Activated T-cell treated with anti-CD3 and anti-CD28 coated beads, Interleukin-2, amount 50 U/mL, for 4 hours (primary cell): ENCODE results near the gene LTBP1. TPM values are rescaled to one million over a fixed set of nuclear protein-coding genes. Genes with fewer than 3 reads are reported as not detected.
"Not testable (repeated sequence)": the region's sequence is repeated elsewhere in the genome, so short reads cannot be mapped to it uniquely, and the experiment has no call there.

Source experiments
- ATAC-seq, 2 donors: fragments of 200-7000 bp; cut with Tn5 transposase; one replicate each; pipeline ENCODE4 v1.10.0; 2021
- DNase-seq: peaks from one replicate; pipeline ENCODE4 v3.0.0-alpha.2; 2020
- H3K27me3 Mint-ChIP-seq: one replicate; pipeline ENCODE4 v1.8.0; 2021; ENCODE audit warnings: low read depth, mixed read lengths
- H3K36me3 Mint-ChIP-seq: one replicate; pipeline ENCODE4 v1.8.0; 2022; ENCODE audit warnings: mixed read lengths; ENCODE audit not compliant: insufficient read depth
- H3K4me1 Mint-ChIP-seq: one replicate; pipeline ENCODE4 v1.8.0; 2021; ENCODE audit warnings: low read depth, mixed read lengths
- H3K4me3 Mint-ChIP-seq: one replicate; pipeline ENCODE4 v1.8.0; 2021; ENCODE audit warnings: mild to moderate bottlenecking, moderate library complexity, mixed read lengths
- H3K9me3 Mint-ChIP-seq: one replicate; pipeline ENCODE4 v1.8.0; 2021; ENCODE audit warnings: mixed read lengths
- total RNA-seq, 3 donors: library from RNA; stranded (reverse); gene quantifications; one replicate each; pipeline ENCODE4 v1.2.1, GENCODE V29; 2021

LTBP1 gene
- total RNA-seq, 3 donors from 2014 or later, result 0.21 to 0.33 (median 0.22) TPM

DNA sequence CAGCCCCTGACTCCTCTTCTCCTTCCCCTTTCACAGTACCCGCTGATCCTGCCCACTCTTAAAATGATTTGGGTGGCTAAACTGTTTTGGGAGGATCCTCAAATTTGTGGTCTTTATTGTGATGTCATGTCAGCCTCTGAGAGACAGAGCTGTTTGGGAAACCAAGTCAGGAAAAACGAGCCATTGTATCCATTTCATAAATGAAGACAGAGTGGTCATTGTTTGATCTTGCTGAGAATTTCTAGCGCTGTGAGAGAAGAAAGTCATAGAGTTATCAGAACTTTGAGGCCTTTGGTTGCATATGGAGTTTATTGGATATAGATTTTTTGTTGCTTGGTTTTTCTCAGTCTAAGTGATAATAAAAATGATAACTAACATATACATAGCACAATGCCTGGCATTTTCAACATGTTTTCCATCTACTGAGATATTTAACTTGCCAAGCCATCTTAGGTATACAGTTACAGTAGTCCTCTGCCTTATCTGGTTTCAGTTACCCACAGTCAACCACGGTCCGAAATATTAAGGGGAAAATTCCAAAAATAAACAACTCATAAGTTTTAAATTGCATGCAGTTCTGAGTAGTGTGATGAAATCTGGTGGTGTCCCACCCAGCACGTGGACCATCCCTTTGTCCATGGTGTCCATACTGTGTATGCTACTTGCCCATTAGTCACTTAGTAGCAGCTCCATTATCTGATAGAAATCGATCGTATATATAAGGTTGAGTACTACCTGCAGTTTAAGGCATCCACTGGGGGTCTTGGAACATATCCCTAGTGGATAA lies 424.7 kb downstream of the LTBP1 start:
- Mint-ChIP-seq H3K4me3 (no peak overlapping the region), H3K4me1 (no peaks in the 10 kb centered on the region), H3K36me3 (no peaks in the 10 kb centered on the region), H3K27me3 (peaks cover 6% of the 10 kb centered on the region), H3K9me3 (no peaks in the 10 kb centered on the region)
- ATAC-seq (no peak), DNase-seq (no peak)

DNA sequence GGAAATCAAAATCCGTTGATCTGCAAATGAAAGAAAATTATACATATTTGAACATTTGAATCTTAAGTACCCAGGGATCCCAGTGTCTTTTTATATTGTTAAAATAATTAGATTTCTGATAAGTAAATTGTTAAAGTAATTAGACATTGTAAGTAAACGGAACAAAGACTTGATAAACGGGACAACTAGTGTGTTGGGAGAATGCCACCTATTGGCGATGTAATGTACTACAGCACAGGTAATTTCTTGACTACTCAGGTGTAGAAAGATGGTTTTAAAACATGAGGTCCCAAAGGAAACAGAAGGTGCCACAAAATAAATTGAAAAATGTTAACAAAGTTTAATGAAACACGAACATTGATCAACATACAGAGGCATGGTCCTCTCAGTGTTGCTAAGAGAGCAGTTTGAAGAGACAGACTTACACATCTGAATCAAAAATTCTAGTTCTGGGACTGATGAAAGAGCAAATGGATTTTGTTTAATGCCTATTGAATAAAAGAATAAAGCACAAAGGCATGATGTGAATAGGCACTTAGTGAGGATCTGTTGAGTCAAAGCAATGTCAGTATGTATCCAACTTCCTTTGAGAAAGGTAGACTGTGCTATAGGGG lies 426.3 kb downstream of the LTBP1 start:
- DNase-seq (no peak), ATAC-seq (no peak)
- no peaks in the 10 kb centered on the region for H3K36me3 Mint-ChIP-seq
- no peak overlapping the region for H3K4me3 Mint-ChIP-seq
- no peaks in the 10 kb centered on the region for H3K4me1 Mint-ChIP-seq
- H3K9me3 Mint-ChIP-seq, result no peaks in the 10 kb centered on the region
- H3K27me3 Mint-ChIP-seq, result peaks cover 3% of the 10 kb centered on the region

DNA sequence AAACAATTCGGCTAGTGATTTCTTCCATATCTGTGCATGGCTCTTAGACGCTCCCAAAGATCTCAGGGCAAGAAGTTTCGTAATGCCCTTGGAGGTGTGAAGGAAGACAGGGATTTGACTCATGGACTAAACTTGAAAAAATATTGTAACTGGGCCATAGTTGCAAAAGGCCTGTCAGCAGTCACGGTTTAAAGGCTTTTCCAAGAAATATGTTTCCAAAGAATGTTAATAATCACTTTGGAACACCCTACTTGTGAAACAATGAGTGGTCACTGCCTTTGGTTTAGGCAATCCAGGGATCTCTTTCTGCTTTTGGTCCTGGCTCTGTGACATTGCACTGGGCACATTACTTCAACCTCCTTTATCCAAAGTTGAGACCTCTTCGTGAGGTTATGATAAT lies 427.2 kb downstream of the LTBP1 start:
- no peaks in the 10 kb centered on the region for H3K4me1 Mint-ChIP-seq
- no peak for ATAC-seq
- no peaks in the 10 kb centered on the region for H3K36me3 Mint-ChIP-seq
- no peak overlapping the region for H3K4me3 Mint-ChIP-seq
- H3K27me3 Mint-ChIP-seq, result peaks cover 3% of the 10 kb centered on the region
- no peaks in the 10 kb centered on the region for H3K9me3 Mint-ChIP-seq
- no peak for DNase-seq

DNA sequence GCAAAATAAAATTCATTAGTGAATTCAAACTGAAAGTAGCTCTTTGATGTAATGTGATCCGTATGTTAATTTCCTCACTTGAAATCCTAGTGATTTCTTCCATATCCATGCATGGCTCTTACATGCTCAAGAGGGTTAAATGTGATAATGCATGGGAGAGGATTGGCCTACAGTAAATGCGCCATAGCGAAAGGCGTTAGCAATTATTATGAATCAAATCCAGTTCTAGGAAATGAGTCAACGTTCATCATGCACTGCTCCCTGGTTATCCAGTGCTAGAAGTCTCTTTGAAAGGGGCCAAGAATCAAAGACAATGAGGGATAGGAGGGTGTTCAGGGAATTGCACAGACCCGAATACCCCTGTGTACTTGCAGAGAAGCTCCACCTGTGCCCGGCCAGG lies 428.3 kb downstream of the LTBP1 start:
- H3K27me3 Mint-ChIP-seq, result peaks cover 3% of the 10 kb centered on the region
- H3K4me3 Mint-ChIP-seq, result no peak overlapping the region
- H3K9me3 Mint-ChIP-seq, result no peaks in the 10 kb centered on the region
- DNase-seq (no peak), ATAC-seq (no peak)
- no peaks in the 10 kb centered on the region for H3K36me3 Mint-ChIP-seq
- no peaks in the 10 kb centered on the region for H3K4me1 Mint-ChIP-seq

DNA sequence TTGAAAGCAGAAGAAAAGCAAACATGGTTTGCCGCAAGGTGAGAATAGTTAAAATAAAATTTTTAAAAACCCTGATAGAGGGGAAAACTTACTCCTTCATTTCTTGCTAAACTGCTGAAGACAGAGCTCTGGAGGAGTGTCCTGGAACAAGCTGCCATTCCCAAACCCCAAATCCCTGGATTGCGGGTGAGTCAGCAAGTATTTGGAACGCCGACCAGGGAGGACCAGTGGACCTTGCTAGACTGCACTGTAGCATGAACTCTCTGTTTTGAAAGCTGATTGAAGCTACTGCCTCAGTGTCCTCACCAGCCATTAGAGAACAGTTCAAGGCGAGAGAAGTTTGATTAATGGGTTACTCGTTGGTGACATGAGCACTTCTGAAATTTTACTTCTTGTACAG lies 430.3 kb downstream of the LTBP1 start:
- ATAC-seq (no peak), DNase-seq (no peak)
- Mint-ChIP-seq H3K4me1 (no peaks in the 10 kb centered on the region), H3K4me3 (no peak overlapping the region), H3K9me3 (no peaks in the 10 kb centered on the region), H3K27me3 (peaks cover 3% of the 10 kb centered on the region), H3K36me3 (no peaks in the 10 kb centered on the region)

DNA sequence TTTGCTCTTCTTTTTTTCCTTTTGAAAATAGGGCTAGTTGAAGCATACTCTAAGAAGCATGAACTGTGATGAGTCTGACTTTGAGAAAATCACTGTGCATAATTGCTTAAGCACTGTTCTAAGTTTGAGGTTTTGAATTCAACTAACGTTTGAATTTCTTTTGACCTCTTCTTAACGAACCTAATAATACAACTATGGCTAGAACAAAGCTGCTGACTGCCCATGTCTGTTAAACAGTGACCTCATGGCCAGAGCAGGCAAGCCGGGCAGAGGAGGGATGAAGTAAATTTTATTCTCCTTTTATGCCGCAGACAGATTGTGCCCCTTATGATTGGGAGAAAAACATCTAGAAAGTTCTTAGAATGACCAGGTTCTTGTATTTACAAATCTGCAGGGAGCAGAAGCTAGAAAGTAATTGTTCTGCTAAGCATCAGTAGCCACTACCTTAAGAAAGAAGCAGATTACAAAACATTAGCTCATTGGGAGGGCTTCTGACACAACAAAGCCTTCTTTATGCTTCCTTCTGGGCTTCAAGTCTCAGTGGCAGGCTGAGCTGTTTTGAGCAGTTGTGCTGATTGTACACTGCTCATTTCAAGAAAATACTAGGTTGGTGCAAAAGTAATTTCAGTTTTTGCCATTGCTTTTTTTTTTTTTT lies 431.9 kb downstream of the LTBP1 start:
- no peaks in the 10 kb centered on the region for H3K4me1 Mint-ChIP-seq
- peaks cover 7% of the 10 kb centered on the region for H3K27me3 Mint-ChIP-seq
- H3K9me3 Mint-ChIP-seq, result no peaks in the 10 kb centered on the region
- ATAC-seq (no peak), DNase-seq (no peak)
- H3K4me3 Mint-ChIP-seq, result no peak overlapping the region
- H3K36me3 Mint-ChIP-seq, result no peaks in the 10 kb centered on the region

DNA sequence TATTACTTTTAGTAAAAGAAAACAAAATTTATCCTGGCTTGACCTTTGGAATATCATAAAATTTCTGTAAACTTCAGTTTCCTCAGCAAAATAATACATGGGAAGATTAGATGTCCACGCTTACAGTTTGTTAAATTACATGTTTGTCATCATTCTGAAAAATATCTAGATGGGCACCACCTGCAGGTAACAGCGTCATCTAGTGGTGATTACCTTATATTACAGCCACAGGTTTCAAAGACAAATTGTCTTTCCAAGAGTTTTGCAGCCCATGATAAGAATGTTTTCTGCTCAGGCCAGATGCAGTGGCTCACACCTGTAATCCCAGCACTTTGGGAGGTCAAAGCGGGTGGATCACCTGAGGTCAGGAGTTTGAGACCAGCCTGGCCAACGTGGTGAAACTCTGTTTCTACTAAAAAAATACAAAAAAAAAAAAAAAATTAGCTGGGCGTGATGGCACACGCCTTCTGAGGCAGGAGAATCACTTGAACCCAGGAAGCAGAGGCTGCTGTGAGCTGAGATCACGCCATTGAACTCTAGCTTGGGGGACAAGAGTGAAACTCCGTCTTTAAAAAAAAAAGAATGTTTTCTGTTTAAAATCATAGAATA lies 433.4 kb downstream of the LTBP1 start:
- ATAC-seq (no peak), DNase-seq (no peak)
- no peaks in the 10 kb centered on the region for H3K4me1 Mint-ChIP-seq
- peaks cover 7% of the 10 kb centered on the region for H3K27me3 Mint-ChIP-seq
- H3K36me3 Mint-ChIP-seq, result no peaks in the 10 kb centered on the region
- H3K9me3 Mint-ChIP-seq, result no peaks in the 10 kb centered on the region
- no peak overlapping the region for H3K4me3 Mint-ChIP-seq

DNA sequence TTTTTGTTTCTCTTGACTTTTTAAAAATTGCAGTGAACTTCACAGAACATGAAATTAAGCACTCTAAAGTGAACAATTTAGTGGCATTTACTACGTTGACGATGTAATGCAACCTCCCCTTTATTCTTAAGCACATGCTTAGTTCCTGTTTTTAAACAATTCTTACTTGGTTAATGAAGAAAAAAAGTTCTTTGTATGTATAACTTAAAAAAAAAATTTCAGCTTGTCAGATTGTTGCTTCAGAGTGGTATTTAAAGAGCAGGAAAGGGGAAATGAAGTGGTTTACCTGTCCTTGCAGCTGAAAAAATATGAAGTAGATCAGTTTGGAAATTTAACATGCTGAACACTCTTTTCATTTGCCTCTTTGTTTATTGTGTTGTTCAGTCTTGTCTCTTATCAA lies 434.0 kb downstream of the LTBP1 start:
- no peak for DNase-seq
- H3K4me1 Mint-ChIP-seq, result no peaks in the 10 kb centered on the region
- no peaks in the 10 kb centered on the region for H3K9me3 Mint-ChIP-seq
- no peak for ATAC-seq
- no peaks in the 10 kb centered on the region for H3K36me3 Mint-ChIP-seq
- H3K4me3 Mint-ChIP-seq, result no peak overlapping the region
- H3K27me3 Mint-ChIP-seq, result peaks cover 7% of the 10 kb centered on the region

DNA sequence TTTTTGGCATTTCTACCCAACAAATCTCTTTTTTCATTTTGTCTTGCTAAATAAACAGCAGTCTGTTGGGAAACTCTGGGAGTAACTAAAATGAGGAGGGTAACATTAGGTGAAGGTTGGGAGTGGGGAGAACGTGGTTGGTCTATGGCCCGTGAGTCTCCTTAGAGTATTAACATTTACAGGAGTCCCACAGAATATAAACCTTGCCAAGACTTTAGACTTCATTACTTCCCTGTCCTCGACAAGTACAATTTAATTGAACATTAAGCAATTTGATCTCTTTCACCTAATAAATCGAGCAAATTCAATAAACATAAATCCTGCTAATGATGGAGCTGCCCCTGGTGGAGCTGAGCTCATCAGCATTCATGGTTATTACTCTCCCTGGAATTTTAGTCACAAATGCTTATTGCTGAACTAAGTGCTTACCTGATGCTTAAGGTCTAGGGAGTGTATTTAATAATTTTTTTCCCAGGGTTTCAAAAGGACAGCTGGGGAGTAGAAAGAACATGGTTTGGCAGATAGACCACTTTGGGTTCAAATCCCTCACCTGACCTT lies 434.6 kb downstream of the LTBP1 start:
- Mint-ChIP-seq H3K27me3 (peaks cover 9% of the 10 kb centered on the region), H3K36me3 (no peaks in the 10 kb centered on the region), H3K9me3 (no peaks in the 10 kb centered on the region), H3K4me1 (no peaks in the 10 kb centered on the region), H3K4me3 (no peak overlapping the region)
- DNase-seq, result no peak
- no peak for ATAC-seq

DNA sequence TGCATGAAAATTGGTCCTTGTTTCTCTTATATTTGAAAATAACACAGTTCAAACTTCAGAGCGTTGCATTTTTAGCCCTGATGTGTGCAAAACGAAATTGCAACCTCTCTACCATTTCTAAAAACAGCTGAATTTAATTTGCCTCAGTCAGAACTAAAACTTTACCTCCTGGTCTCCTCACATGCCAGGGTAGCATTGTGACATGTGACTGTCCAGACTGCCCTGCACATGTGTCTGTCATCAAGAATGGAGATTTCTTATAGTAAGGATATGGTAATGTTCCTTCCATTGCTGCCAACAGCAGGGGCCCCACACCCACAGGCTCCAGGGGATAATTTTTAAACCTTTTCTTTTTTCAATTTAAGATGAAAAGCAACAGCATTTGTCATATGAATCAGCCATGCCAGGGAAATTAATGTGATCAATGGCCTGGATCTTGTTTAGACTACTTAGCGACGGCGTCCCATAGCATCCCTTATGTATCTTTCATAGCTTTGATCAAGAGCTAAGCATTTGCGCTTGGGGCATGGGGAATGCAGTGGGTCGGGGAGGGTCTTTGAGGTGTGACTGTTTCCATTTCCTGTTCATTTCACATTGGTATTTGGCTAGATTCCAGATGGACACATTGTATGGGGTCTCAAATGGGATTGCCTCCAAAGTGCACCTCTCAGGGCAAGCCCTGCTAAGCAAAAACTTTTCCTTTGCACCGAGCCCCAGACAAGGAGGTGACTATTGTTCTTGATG lies 437.3 kb downstream of the LTBP1 start:
- DNase-seq, result no peak
- no peaks in the 10 kb centered on the region for H3K36me3 Mint-ChIP-seq

DNA sequence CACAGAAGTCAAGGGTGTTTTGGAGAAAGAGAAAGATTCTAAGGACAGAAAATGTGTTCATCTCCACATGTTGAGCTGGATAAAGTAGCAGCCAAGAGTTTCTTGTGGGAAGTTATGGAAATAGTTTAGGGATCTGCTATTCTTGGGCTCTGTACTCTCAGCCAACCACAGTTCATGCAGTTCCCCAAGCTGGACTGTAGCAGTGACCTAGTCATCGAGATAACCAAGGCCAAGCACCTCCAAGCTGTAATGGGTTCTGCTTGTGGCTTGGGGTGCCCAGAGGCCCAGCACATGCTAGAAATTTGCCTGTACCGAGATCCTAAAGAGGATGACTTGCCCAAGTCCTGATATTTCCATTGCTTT lies 437.8 kb downstream of the LTBP1 start:
- peaks cover 9% of the 10 kb centered on the region for H3K27me3 Mint-ChIP-seq
- no peaks in the 10 kb centered on the region for H3K4me1 Mint-ChIP-seq
- H3K36me3 Mint-ChIP-seq, result no peaks in the 10 kb centered on the region
- H3K4me3 Mint-ChIP-seq, result no peak overlapping the region
- DNase-seq, result no peak
- H3K9me3 Mint-ChIP-seq, result no peaks in the 10 kb centered on the region
- no peak for ATAC-seq

More for the DNA sequence above, 437.3 kb downstream of the LTBP1 start:
- H3K27me3 Mint-ChIP-seq, result peaks cover 9% of the 10 kb centered on the region
- H3K4me1 Mint-ChIP-seq, result no peaks in the 10 kb centered on the region
- no peak for ATAC-seq
- H3K9me3 Mint-ChIP-seq, result no peaks in the 10 kb centered on the region
- no peak overlapping the region for H3K4me3 Mint-ChIP-seq

DNA sequence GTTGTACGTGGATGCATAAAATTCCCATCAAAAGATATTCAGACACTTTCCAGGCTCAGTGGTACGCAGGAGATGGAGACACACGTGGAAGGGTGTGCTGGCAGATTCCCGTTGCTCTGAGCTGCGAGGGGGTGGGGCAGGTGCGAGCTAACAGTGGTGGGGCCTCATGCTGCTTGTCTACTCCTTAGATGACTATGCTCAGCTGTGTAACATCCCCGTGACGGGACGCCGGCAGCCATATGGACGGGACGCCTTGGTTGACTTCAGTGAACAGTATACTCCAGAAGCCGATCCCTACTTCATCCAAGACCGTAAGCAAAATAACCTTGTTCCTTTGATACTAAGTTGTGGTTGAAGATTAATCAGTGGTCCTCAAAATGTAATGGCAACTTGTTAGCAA lies 442.2 kb downstream of the LTBP1 start:
- no peak for ATAC-seq
- no peak for DNase-seq
- Mint-ChIP-seq H3K4me1 (no peaks in the 10 kb centered on the region), H3K27me3 (peaks cover 2% of the 10 kb centered on the region), H3K36me3 (no peaks in the 10 kb centered on the region), H3K9me3 (no peaks in the 10 kb centered on the region), H3K4me3 (no peak overlapping the region)

DNA sequence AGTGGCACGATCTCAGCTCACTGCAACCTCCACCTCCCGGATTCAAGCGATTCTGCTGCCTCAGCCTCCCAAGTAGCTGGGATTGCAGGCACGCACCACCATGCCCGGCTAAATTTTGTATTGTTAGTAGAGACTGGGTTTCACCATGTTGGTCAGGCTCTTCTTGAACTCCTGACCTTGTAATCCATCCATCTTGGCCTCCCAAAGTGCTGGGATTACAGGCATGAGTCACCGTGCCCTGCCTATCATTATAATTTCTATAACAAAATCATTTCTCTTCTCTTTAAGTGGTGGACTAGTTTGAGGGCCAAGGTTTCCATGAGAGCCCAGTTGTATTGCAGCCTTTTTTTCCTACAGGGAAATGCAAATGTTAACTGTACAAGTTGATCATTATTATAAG lies 442.9 kb downstream of the LTBP1 start:
- not testable (repeated sequence) for H3K4me1 Mint-ChIP-seq, H3K4me3 Mint-ChIP-seq, DNase-seq, ATAC-seq, H3K36me3 Mint-ChIP-seq, H3K27me3 Mint-ChIP-seq, H3K9me3 Mint-ChIP-seq
